GM23338 (cell line): Measurements from ENCODE around the gene MEI4. TPM values are rescaled to one million over a fixed set of nuclear protein-coding genes. Genes with fewer than 3 reads are reported as not detected.

Experiments
- ATAC-seq: fragments of 200-7000 bp; cut with Tn5 transposase; 3 replicates; pipeline ENCODE4 v1.9.1; 2020
- DNase-seq: peaks from one replicate; pipeline ENCODE4 v3.0.0-alpha.2; 2015; ENCODE audit warnings: low spot score
- H2AFZ ChIP-seq: fragments of 200-600 bp; sonication (generic); 2 replicates; pipeline ENCODE4 v1.8.0; 2016; ENCODE audit warnings: antibody characterized with exemption, mild to moderate bottlenecking, moderate library complexity
- H3F3A ChIP-seq: fragments of 200-600 bp; sonication (generic); replicated peaks from 2 replicates; pipeline ENCODE4 v1.8.0; 2017; ENCODE audit warnings: antibody characterized with exemption, mixed run types, low read depth
- H3K27ac ChIP-seq: fragments of 200-600 bp; sonication (generic); 2 replicates; pipeline ENCODE4 v1.6.1; 2016; ENCODE audit warnings: low read depth
- H3K27me3 ChIP-seq: fragments of 200-600 bp; sonication (generic); 2 replicates; pipeline ENCODE4 v1.8.0; 2016; ENCODE audit warnings: mild to moderate bottlenecking, mixed run types, moderate library complexity; ENCODE audit not compliant: insufficient read depth
- H3K36me3 ChIP-seq: fragments of 200-600 bp; sonication (generic); 2 replicates; pipeline ENCODE4 v1.8.0; 2016; ENCODE audit warnings: mild to moderate bottlenecking; ENCODE audit not compliant: insufficient read depth
- H3K4me1 ChIP-seq: fragments of 200-600 bp; sonication (generic); 2 replicates; pipeline ENCODE4 v1.8.0; 2016; ENCODE audit warnings: mild to moderate bottlenecking, moderate library complexity; ENCODE audit not compliant: insufficient read depth
- H3K4me2 ChIP-seq: fragments of 200-600 bp; sonication (generic); 2 replicates; pipeline ENCODE4 v1.7.1; 2017; ENCODE audit warnings: mixed run types
- H3K4me3 ChIP-seq: fragments of 200-600 bp; sonication (generic); 2 replicates; pipeline ENCODE4 v1.6.1; 2016; ENCODE audit warnings: mixed run types
- H3K79me2 ChIP-seq: fragments of 200-600 bp; sonication (generic); replicated peaks from 2 replicates; pipeline ENCODE4 v1.8.0; 2017; ENCODE audit warnings: mild to moderate bottlenecking; ENCODE audit not compliant: insufficient read depth
- H3K9me2 ChIP-seq: fragments of 200-600 bp; sonication (generic); 2 replicates; pipeline ENCODE4 v1.8.0; 2017; ENCODE audit not compliant: insufficient read depth
- H4K20me1 ChIP-seq: fragments of 200-600 bp; sonication (generic); replicated peaks from 2 replicates; pipeline ENCODE4 v1.8.0; 2017; ENCODE audit warnings: mild to moderate bottlenecking; ENCODE audit not compliant: insufficient read depth
- H3K27ac Mint-ChIP-seq: 2 replicates; pipeline ENCODE4 v1.8.0; 2020; ENCODE audit warnings: inconsistent platforms, mild to moderate bottlenecking, moderate library complexity, mixed read lengths
- H3K27me3 Mint-ChIP-seq: 3 replicates; pipeline ENCODE4 v1.8.0; 2022; ENCODE audit warnings: low read depth, mild to moderate bottlenecking, moderate library complexity, mixed read lengths, inconsistent platforms; ENCODE audit not compliant: insufficient read depth, poor library complexity
- H3K36me3 Mint-ChIP-seq: 3 replicates; pipeline ENCODE4 v1.8.0; 2021; ENCODE audit warnings: low read depth, mild to moderate bottlenecking, inconsistent platforms, moderate library complexity, mixed read lengths
- H3K4me1 Mint-ChIP-seq: 3 replicates; pipeline ENCODE4 v1.8.0; 2020; ENCODE audit warnings: mild to moderate bottlenecking, inconsistent platforms, mixed read lengths
- H3K4me3 Mint-ChIP-seq: 3 replicates; pipeline ENCODE4 v1.8.0; 2021; ENCODE audit warnings: moderate library complexity, mild to moderate bottlenecking, inconsistent platforms, mixed read lengths
- H3K9me3 Mint-ChIP-seq: 3 replicates; pipeline ENCODE4 v1.8.0; 2020; ENCODE audit warnings: moderate library complexity, mild to moderate bottlenecking, inconsistent platforms, mixed read lengths
- CREB1 ChIP-seq: fragments of 250-450 bp; sonication (Bioruptor Pico); IDR thresholded peaks from 2 replicates; pipeline ENCODE4 v1.5.0; 2020; ENCODE audit warnings: low read depth, mild to moderate bottlenecking, moderate library complexity
- ETS1 ChIP-seq: IDR thresholded peaks from 2 replicates; pipeline ENCODE4 v1.6.1; 2016; ENCODE audit warnings: antibody characterized with exemption
- EZH2 ChIP-seq: fragments of 200-600 bp; sonication (generic); IDR thresholded peaks from one replicate; pipeline ENCODE4 v1.8.0; 2017; ENCODE audit warnings: antibody characterized with exemption, mild to moderate bottlenecking, low read depth; ENCODE audit not compliant: unreplicated experiment
- POLR2AphosphoS5 ChIP-seq: IDR thresholded peaks from 2 replicates; pipeline ENCODE4 v1.6.1; 2016; ENCODE audit warnings: antibody characterized with exemption, low read depth
- STAT1 ChIP-seq: IDR thresholded peaks from one replicate; pipeline ENCODE4 v1.6.1; 2016; ENCODE audit warnings: antibody characterized with exemption; ENCODE audit not compliant: unreplicated experiment
- ZNF114 ChIP-seq: fragments of 250-450 bp; sonication (Bioruptor Pico); IDR thresholded peaks from 2 replicates; pipeline ENCODE4 v1.5.0; 2020; ENCODE audit warnings: mild to moderate bottlenecking, moderate library complexity
- ZNF331 ChIP-seq: fragments of 250-450 bp; sonication (Bioruptor Pico); IDR thresholded peaks from 2 replicates; pipeline ENCODE4 v1.5.0; 2020; ENCODE audit warnings: low read depth, mild to moderate bottlenecking, moderate library complexity
- polyA plus RNA-seq: library from polyadenylated mRNA; unstranded; fragments of >200 nt; fragmentation: Nextera tagmentation; extraction: Ambion mirVana; gene quantifications from 2 replicates; pipeline ENCODE4 v1.2.1, GENCODE V29; 2016
- total RNA-seq: library from RNA; depleted of rRNA; stranded (reverse); fragments of >200 nt; shearing (Covaris generic); gene quantifications from 2 replicates; pipeline ENCODE4 v1.2.3, GENCODE V29; 2014
- TF ChIP-seq, protein P1 (sequence below): IDR thresholded peaks from one replicate; pipeline ENCODE4 v1.6.1; 2018; ENCODE audit warnings: antibody characterized with exemption; ENCODE audit not compliant: unreplicated experiment
- TF ChIP-seq, protein P2 (sequence below), 2 experiments: fragments of 200-600 bp in 1 of 2; sonication (generic) in 1 of 2; conservative IDR thresholded peaks; 2 replicates each; pipeline versions ENCODE4 v1.5.1 to v1.6.1; 2016 to 2017; ENCODE audit warnings: antibody characterized with exemption in 2 of 2, low read depth in 2 of 2, mild to moderate bottlenecking in 2 of 2, moderate library complexity in 1 of 2

Gene MEI4
- total and polyA plus RNA-seq, 2 experiments from 2014 or later, result 0.23 to 0.63 TPM

DNA sequence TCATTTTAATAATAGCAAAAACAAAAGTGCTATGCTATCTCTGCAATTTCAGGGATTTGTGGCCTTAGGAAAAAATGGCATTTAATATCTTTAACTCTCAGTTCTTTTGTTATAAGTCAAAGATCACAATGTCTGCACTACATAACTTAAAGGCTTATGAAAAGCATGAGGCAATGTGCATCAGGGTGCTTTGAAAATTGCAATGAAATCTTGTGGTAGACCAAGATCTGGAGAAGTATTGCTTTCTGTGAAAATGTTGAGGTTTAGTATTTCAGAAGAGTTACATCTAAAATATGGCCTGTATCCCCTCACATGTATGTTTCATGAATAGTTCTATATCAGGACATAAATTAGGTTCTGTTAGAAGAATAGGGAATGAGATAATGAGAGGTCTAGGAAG is 200.6 kb downstream of the MEI4 start:
- Histone ChIP-seq H3K27me3 (no peaks in the 10 kb centered on the region), H3F3A (no peaks in the 10 kb centered on the region), H4K20me1 (no peaks in the 10 kb centered on the region), H3K4me2 (no peak overlapping the region), H3K79me2 (no peaks in the 10 kb centered on the region), H3K36me3 (no peaks in the 10 kb centered on the region), H3K9me2 (no peaks in the 10 kb centered on the region), H3K4me1 (no peaks in the 10 kb centered on the region), H3K4me3 (no peak overlapping the region), H3K27ac (no peak overlapping the region), H2AFZ (no peak overlapping the region)
- TF ChIP-seq, protein P1, sequence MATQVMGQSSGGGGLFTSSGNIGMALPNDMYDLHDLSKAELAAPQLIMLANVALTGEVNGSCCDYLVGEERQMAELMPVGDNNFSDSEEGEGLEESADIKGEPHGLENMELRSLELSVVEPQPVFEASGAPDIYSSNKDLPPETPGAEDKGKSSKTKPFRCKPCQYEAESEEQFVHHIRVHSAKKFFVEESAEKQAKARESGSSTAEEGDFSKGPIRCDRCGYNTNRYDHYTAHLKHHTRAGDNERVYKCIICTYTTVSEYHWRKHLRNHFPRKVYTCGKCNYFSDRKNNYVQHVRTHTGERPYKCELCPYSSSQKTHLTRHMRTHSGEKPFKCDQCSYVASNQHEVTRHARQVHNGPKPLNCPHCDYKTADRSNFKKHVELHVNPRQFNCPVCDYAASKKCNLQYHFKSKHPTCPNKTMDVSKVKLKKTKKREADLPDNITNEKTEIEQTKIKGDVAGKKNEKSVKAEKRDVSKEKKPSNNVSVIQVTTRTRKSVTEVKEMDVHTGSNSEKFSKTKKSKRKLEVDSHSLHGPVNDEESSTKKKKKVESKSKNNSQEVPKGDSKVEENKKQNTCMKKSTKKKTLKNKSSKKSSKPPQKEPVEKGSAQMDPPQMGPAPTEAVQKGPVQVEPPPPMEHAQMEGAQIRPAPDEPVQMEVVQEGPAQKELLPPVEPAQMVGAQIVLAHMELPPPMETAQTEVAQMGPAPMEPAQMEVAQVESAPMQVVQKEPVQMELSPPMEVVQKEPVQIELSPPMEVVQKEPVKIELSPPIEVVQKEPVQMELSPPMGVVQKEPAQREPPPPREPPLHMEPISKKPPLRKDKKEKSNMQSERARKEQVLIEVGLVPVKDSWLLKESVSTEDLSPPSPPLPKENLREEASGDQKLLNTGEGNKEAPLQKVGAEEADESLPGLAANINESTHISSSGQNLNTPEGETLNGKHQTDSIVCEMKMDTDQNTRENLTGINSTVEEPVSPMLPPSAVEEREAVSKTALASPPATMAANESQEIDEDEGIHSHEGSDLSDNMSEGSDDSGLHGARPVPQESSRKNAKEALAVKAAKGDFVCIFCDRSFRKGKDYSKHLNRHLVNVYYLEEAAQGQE, result no peak
- TF ChIP-seq STAT1, result no peak
- TF ChIP-seq, protein P2, sequence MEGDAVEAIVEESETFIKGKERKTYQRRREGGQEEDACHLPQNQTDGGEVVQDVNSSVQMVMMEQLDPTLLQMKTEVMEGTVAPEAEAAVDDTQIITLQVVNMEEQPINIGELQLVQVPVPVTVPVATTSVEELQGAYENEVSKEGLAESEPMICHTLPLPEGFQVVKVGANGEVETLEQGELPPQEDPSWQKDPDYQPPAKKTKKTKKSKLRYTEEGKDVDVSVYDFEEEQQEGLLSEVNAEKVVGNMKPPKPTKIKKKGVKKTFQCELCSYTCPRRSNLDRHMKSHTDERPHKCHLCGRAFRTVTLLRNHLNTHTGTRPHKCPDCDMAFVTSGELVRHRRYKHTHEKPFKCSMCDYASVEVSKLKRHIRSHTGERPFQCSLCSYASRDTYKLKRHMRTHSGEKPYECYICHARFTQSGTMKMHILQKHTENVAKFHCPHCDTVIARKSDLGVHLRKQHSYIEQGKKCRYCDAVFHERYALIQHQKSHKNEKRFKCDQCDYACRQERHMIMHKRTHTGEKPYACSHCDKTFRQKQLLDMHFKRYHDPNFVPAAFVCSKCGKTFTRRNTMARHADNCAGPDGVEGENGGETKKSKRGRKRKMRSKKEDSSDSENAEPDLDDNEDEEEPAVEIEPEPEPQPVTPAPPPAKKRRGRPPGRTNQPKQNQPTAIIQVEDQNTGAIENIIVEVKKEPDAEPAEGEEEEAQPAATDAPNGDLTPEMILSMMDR (conservative IDR thresholded peaks at IDR 0.05; ENCODE audit: low read depth in 2 of 2), result no peak
- TF ChIP-seq CREB1 (CRISPR knock-in tag), result no peak
- TF ChIP-seq ZNF331, result no peak
- TF ChIP-seq POLR2AphosphoS5, result no peak
- TF ChIP-seq ZNF114 (CRISPR knock-in tag), result no peak
- Mint-ChIP-seq H3K36me3 (no peaks in the 10 kb centered on the region), H3K27ac (no peak overlapping the region), H3K9me3 (no peaks in the 10 kb centered on the region), H3K4me1 (no peaks in the 10 kb centered on the region), H3K4me3 (no peak overlapping the region), H3K27me3 (peaks cover 3% of the 10 kb centered on the region)
- DNase-seq (no peak), ATAC-seq (no peak)

DNA sequence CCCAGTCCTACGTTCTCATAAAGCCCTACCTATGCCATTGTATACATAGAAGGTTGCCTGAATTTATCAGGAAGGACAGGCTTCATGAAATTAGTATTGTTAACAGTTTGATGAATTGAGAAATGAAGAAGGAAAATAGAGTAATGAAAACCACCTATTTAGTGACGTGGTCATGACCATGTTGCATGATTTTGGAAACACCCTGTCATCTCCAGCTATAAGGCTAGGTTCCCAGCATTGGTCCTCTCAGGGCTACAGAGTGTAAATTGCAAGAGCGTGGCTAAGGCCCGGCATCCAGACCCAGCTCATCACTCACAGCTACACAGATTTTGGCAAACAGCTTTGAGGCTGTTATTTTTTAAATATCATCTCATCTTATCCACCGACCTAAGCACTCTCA is 203.6 kb downstream of the MEI4 start:
- Mint-ChIP-seq H3K4me3 (no peak overlapping the region), H3K27me3 (peaks cover 3% of the 10 kb centered on the region), H3K4me1 (no peaks in the 10 kb centered on the region), H3K27ac (no peak overlapping the region), H3K9me3 (peaks cover 5% of the 10 kb centered on the region; the same call in 2 of the 3 replicates), H3K36me3 (no peaks in the 10 kb centered on the region; the same call in 2 of the 3 replicates)
- 0 out of 2 replicates have a peak, but pooled peaks cover 2% of the 10 kb centered on the region for H3K9me2 ChIP-seq
- DNase-seq (no peak), ATAC-seq (no peak)
- no peaks in the 10 kb centered on the region for H3K4me1 ChIP-seq
- H3K36me3 ChIP-seq, result no peaks in the 10 kb centered on the region
- no peak overlapping the region for H3K4me3 ChIP-seq
- no peak overlapping the region for H3K4me2 ChIP-seq
- no peaks in the 10 kb centered on the region for H3K27me3 ChIP-seq
- H2AFZ ChIP-seq, result no peak overlapping the region
- no peaks in the 10 kb centered on the region for H3K79me2 ChIP-seq
- H3K27ac ChIP-seq, result no peak overlapping the region
- H3F3A ChIP-seq, result no peaks in the 10 kb centered on the region
- H4K20me1 ChIP-seq, result no peaks in the 10 kb centered on the region
- TF ChIP-seq EZH2 (no peak), POLR2AphosphoS5 (no peak), ETS1 (no peak), STAT1 (no peak), CREB1 (CRISPR knock-in tag) (no peak), ZNF114 (CRISPR knock-in tag) (no peak)
